ENCODE results near the gene FOXD4.
"Not testable (repeated sequence)": the region's sequence is repeated elsewhere in the genome, so short reads cannot be mapped to it uniquely, and the experiment has no call there.

Gene FOXD4

DNA sequence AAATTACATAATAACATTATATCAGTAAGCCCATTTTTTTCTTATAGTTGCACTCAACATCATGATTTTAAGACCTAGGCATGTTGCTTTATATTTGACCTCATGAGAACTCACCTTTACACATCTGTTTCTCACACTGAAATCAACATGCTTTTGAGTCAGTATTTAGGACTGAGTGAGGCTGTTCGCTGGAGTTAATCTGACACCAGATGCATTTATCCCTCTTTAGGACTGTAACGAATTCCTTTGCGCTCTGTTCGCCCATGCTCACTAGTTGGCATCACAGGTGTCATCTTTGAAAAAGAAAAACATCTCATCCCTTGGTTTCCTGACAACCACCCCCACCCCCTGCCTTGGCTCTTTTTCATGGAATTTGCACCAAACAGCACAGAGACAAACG is 24.3 kb downstream of the FOXD4 start:
- DNase-seq (ENCODE audit: low read depth, low spot score): not testable (repeated sequence)

GRCh38 chr9:90851-91250 is 27.4 kb downstream of the FOXD4 start:
- not testable (repeated sequence) for DNase-seq (ENCODE audit: low read depth, low spot score)

GRCh38 chr9:88396-89037 is 29.7 kb downstream of the FOXD4 start:
- not testable (repeated sequence) for DNase-seq (ENCODE audit: low read depth, low spot score)

DNA sequence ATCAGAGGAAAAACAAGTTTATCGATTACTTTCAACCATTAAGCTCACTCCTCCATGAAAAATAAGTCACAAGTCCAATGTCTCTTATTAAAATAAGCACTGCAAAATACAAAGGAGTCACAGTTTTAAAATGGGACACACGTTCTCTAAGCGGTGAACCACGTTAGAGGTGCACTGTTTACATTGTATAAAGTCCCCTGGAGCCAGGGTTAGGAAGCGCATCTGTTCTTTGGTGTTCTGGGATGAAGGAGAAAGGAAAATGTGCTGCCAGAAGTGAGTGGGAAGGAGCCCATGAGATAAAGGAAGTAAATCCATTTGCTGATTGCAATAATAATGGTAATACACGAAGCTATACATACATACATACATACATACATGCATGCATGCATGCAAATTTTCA is 30.4 kb downstream of the FOXD4 start:
- DNase-seq (ENCODE audit: low read depth, low spot score): not testable (repeated sequence)

DNA sequence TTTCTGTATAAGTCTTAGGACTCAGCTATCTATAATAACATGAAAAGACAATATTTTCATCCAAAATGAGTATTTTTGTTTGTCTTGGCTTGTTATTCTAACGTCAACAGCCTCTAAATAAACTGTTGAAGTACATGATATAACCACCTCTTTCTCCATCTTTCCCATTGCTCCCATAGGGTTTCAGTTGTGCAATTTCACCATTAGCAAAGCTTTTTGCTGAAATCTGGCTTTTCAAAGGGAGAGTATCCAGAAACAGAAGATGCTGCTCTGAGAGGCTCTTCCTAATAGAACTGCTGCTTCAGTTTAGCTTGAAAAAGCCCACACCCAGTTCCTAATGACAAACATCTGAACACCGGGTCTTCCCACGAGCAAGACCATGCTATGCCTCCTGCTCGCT is 31.1 kb downstream of the FOXD4 start:
- DNase-seq (ENCODE audit: low read depth, low spot score): not testable (repeated sequence)

GRCh38 chr9:86697-87096 is 31.5 kb downstream of the FOXD4 start:
- not testable (repeated sequence) for DNase-seq (ENCODE audit: low read depth, low spot score)

DNA sequence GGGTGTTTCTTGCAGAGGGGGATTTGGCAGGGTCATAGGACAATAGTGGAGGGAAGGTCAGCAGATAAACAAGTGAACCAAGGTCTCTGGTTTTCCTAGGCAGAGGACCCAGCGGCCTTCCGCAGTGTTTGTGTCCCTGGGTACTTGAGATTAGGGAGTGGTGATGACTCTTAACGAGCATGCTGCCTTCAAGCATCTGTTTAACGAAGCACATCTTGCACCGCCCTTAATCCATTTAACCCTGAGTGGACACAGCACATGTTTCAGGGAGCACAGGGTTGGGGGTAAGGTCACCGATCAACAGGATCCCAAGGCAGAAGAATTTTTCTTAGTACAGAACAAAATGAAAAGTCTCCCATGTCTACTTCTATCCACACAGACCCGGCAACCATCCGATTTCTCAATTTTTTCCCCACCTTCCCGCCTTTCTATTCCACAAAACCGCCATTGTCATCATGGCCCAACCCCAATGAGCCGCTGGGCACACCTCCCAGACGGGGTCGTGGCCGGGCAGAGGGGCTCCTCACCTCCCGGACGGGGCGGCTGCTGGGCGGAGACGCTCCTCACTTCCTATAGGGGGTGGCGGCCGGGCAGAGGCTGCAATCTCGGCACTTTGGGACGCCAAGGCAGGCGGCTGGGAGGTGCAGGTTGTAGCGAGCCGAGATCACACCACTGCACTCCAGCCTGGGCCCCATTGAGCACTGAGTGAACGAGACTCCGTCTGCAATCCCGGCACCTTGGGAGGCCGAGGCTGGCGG is 35.1 kb downstream of the FOXD4 start:
- DNase-seq (ENCODE audit: low read depth, low spot score): not testable (repeated sequence)

DNA sequence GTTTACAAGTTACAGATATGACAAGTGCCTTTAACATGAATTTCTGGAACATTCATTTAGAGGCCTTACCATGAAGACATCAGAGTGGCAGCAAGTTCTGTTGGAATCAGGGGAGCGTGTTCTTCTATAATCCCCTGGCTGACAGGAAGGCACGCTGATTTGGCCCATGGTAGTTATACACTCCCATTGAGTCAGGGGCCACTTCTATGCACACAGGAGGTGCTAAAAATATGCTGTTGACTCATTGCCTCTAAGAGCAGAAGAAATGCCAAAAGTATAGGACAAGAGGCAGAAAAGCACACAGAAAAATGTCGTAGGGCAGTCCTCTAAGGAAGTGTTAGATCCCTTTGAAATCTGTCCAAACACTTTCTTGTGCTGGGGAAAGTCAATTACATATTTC is 39.9 kb downstream of the FOXD4 start:
- not testable (repeated sequence) for DNase-seq (ENCODE audit: low read depth, low spot score)

GRCh38 chr9:76389-76788 is 41.8 kb downstream of the FOXD4 start:
- DNase-seq (ENCODE audit: low read depth, low spot score): not testable (repeated sequence)

DNA sequence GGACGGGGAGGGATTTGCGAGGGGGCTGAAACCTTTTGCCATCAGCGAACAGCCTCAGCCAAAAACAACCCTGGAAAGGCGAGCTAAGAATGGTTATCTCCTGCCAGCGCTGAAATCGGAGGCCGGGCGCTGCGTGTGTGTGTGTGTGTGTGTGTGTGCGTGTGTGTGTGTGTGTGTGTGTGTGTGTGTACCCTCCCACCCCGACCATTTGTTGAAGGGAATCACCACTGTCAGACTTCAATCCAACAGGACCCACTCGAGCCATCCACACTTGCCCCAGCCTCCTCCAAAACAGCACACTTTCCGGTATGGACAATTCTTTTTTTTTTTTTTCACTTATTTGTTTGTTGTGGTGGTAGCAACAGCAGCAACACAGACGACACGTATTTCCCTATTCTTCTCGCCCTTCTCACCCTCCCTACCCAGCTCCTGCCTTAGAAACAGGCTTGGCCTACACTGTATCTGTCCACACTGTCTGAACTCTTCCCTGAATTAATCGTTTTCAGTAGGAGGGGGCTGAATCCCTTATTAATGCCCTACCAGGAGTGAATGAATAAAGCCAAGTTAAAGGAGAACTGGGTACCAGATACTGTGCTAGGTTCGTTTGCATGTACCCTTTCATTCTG is 44.2 kb downstream of the FOXD4 start:
- DNase-seq (ENCODE audit: low read depth, low spot score): not testable (repeated sequence)

GRCh38 chr9:73076-73899 is 44.9 kb downstream of the FOXD4 start:
- not testable (repeated sequence) for DNase-seq (ENCODE audit: low read depth, low spot score)
